Activated T-cell treated with anti-CD3 and anti-CD28 coated beads for 48 hours (primary cell): ENCODE measurements around the gene CAPRIN1.

Experiments
- DNase-seq: peaks from one replicate; pipeline ENCODE4 v3.0.0-alpha.2; 2020; ENCODE audit warnings: low read depth

The CAPRIN1 gene

GRCh38 chr11:34051349-34052035, at the start of gene CAPRIN1:
Gene CAPRIN1 (plus strand): TSS chr11:34051731. CDS start chr11:34052421, 690 bp downstream.
- DNase-seq, result peak; percentile 85

GRCh38 chr11:34002420-34002819, 49.1 kb upstream of the CAPRIN1 start:
- DNase-seq, result no peak

DNA sequence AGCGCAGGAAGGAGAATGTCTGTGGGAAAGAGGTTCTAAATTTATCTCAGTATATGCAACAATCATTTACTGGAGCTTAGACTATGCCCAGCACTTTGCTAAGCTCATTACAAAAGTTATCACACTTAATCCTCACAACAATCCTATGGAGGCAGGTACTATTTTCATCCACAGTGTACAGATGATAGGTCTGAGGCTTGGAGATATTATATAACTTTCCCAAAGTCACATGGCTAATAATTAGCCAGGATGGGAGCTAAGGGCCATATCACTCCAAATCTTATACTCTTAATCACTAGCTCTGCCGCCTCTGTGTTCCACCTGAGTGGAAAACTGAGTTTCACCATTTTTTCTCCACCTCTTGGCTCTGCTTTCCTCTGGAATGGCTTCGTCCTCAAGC, 47.3 kb upstream of the CAPRIN1 start:
- DNase-seq, result no peak

- no peak for DNase-seq
Observed at GRCh38 chr11:34006876-34007275, 44.7 kb upstream of the CAPRIN1 start.

DNA sequence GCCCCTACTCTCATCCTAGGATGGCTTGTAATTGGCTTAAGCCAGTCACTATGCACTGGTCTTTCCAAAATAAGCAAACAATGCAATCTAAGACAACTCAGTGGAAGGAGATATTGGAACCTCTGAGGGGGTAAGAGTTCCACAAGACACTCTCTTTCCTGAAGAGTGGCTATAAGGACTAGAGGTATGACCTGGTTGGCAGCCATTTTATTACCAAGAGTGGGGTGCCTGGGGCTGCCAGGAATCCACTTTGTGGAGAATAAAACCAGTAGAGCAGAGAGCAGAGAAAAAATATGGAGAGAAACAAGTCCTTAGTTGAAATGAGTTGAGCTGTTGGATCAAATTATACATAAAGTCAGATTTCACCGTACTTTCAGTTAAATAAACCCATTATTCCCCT, 38.8 kb upstream of the CAPRIN1 start:
- no peak for DNase-seq

DNA sequence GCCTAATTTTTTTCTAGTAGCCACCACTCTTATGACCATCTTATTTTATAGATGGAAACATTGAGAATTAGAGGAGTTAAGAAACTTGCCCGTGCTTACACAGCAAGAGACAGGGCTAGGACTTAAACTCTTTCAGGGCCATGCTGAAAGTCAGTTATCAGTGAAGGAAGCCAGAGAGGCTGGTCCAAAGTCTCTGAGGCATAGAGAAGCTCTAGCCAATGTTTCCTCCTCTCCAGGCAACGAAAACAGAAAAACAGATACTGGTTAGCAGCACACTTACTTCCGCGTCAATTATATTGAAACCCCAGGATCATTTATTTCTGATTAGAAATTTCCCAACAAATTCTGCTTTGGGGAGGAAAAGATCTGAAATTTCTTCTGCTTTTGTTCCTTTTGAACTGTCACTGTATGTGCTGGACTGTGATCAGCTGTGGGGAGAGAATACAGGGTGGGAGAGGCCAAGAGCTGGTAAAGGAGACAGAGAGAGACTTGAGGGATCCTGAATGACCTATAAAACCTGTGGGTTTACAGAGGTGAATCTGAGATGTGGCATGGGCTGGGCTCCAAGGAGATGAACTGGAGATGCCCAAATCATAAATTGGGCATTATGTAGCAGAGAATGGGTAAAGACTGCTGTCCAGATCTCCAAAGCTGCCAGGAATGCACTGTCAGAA, 37.5 kb upstream of the CAPRIN1 start:
- no peak for DNase-seq

DNA sequence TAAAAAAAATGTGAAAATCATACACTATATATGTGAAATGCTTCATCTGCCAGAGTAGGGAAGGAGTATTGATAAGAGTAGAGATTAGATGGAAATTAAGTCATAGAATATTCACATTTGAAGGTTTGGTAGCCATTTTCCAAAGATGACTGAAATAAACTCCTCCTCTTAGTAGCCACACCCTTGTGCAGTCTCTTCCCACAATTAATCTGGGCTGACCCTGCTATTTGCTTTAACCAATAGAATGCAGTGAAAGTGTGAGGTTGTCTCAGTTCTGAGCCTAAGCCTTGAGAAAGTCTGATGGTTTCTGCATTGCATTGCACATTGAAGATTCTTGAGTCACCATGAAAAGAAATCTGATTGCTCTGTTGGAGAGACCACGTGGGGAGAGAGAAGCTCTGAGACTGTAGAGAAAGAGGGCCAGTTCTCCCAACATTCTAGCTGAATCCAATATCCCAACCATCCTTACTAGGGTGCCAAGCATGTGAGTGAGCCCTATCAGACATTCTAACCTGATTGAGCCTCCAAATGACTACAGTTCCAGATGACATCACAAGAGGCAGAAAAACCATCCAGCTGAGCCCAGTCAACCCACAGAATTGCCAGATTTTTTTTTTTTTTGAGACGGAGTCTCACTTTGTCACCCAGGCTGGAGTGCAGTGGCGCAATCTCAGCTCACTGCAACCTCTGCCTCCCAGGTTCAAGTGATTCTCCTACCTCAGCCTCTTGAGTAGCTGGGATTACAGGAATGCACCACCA, 29.4 kb upstream of the CAPRIN1 start:
- DNase-seq, result no peak

DNA sequence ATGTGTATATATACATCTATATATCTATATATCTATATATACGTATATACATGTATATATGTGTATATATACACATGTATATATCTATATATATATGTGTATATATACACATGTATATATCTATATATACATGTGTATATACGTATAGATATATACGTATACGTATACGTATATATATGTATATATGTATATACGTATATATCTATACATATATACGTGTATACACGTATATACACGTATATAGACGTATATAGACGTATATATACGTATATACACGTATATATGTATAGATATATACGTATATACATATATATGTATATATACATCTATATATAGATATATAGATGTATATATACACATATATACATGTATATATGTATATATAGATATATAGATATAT, 25.1 kb upstream of the CAPRIN1 start:
- no peak for DNase-seq

DNA sequence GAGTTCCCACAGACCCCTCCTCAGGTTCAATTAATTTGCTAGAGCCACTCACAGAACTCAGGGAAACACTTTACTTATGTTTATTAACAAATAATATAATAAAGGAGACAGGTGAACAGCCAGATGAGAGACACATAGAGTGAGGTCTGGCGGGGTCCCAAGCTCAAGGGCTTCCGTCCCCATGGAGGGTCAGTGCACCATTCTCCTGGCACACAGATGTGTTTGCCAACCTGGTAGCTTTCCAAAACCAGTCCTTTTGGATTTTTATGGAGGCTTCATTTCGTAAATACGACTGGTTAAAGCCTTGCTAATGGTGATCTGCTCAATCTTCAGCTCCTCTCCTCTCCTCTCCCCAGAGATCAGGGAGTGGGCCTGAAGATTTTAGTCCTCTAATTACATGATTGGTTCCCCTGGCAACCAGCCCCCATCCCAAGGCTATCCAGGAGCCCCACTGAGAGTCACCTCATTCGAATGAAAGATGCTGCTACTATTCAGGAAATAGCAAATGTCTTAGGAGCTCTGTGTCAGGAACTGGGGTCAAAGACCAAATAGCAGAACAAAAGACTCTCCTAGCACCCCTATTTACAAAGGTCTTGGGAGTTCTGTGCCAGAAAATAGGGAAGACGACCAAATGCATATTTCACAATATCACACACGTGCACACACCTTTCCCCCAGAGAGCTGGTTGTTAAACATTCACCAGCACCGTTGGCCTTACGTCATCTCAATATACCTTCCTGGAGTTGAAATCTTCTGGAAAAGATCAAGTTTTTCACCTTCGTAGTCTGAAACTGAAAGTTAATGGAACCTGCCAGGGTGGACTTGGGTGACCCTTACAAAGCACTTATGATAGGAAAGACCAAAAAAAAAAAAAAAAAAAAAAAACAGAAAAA, 23.8 kb upstream of the CAPRIN1 start:
- DNase-seq, result no peak

GRCh38 chr11:34028425-34028824, 23.1 kb upstream of the CAPRIN1 start:
- no peak for DNase-seq

GRCh38 chr11:34029176-34029575, 22.4 kb upstream of the CAPRIN1 start:
- no peak for DNase-seq

DNA sequence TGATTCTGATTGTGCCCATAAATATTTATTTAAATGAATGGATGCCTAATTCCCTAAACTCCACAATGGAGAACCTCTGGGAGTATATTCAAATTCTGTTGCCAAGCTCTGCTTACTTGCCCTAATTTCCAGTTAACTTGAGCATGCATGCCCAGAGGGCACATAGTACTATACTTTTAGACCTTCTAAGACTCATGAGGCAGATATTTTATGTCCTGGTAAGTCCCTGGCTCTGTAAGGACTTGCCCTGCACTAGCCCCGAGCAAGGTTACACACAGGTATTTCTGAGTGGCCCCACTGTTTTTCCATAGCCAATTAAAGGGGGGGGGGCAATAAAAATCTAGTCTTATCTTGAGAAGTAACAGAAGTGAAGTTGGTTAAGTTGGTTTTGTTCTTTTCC, 21.1 kb upstream of the CAPRIN1 start:
- no peak for DNase-seq

GRCh38 chr11:34033399-34033798, 18.1 kb upstream of the CAPRIN1 start:
- no peak for DNase-seq

DNA sequence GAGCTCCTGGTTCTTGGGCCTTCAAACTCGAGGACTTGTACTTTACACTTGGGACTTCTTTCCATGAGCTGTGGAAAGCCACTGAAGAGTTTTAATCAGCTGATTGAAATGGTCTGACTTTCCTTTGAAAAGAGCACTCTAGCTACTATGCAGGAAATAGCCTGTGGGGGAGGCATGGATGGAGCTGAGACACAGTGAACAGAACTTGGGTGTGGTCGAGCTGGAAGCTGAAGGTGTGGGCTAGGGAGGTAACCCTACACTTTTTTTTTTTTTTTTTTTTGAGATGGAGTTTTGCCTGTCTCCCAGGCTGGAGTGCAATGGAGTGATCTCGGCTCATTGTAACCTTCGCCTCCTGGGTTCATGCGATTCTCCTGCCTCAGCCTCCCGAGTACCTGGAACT, 17.5 kb upstream of the CAPRIN1 start:
- no peak for DNase-seq

- DNase-seq, result no peak
Observed at GRCh38 chr11:34036456-34036855, 15.1 kb upstream of the CAPRIN1 start.

DNA sequence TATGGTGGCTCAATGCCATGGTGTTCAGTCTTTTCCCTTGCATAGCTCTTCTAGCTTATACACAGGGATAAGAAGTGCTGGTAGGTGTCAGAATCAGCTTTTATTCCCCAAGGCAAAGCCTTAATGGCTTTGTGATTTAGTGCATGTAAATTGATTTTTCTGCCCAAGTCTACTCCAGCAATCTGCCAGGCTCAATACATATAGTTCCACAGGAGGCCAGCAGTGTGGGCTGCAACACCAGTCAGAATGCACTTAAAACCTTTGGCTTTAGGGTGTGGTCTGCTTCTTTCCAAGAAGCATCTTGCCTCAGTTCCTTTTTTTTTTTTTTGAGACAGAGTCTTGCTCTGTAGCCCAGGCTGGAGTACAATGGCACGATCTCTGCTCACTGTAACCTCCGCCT, 14.5 kb upstream of the CAPRIN1 start:
- DNase-seq, result no peak

DNA sequence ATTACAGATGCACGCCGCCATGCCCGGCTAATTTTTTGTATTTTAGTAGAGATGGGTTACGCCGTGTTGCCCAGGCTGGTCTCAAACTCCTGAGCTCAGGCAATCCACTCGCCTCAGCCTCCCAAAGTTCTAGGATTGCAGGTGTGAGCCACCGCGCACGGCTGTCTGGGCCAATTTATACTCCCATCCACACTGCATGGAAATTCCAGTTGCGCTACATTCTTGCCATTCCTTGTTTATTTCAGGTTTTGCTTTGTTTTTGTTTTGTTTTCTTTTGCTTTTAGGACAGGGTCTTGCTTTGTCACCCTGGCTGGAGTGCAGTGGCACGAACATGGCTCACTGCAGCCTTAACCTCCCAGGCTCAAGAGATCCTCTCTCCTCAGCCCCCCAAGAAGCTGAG, 11.0 kb upstream of the CAPRIN1 start:
- no peak for DNase-seq

- peak; percentile 25 for DNase-seq
Observed at GRCh38 chr11:34044664-34045485, 6.7 kb upstream of the CAPRIN1 start.

DNA sequence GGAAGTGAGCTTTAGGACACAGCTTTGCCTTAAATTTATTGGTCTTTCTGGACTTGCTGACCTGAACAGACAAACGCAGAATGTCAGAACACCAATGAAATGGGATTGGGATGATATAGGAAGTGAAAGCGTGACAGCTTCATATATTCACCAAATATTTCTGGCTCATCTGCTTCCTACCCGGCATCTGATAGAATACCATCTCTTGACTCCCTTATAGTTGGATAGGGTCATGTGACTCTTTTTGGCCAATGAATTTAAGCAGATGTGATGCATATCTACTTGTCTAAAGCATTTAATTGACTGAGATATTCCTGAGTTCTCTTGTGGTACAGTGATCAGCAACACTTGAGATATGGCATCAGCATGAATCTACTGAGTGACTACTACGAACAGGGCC, 2.5 kb upstream of the CAPRIN1 start:
- DNase-seq, result no peak

GRCh38 chr11:34050581-34051348, 766 bp upstream of the CAPRIN1 start:
- DNase-seq, result no peak
